Right lung (tissue), 5 donors: ENCODE results near the gene CMIP. TPM values are rescaled to one million over a fixed set of nuclear protein-coding genes. Genes with fewer than 3 reads are reported as not detected.

Experiments
- DNase-seq, 2 donors: peaks; one replicate each; pipeline ENCODE4 v3.0.0-alpha.2; 2013
- polyA plus RNA-seq, 5 donors: library from polyadenylated mRNA; unstranded; fragments of 120-200 nt; gene quantifications; one replicate each; pipeline versions ENCODE4 v1.2.1 to v1.2.3, GENCODE V29; 2013; ENCODE audit warnings: inconsistent platforms in 1 of 5, low replicate concordance in 1 of 5; ENCODE audit not compliant: insufficient read length in 5 of 5, insufficient read depth in 1 of 5

Gene CMIP
- polyA plus RNA-seq, 5 donors = 29.2 to 41.6 (median 35.1) TPM

DNA sequence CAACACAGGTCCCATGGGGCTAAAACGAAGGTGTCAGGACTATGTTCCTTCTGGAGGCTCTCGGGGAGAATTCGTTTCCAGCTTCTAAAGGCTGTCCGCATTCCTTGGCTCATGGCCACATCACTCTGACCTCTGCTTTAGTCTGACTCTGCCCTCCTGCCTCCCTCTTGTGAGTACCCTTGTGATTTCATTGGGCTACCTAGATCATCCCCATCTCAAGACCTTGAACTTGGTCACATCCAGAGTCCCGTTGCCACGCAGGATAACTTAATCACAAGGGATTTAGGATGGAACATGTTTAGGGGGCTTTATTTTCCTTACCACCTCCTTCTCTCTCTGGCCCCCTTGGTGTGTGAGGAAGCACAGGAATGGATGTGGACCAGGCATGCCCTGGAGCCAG lies 173.6 kb downstream of the CMIP start:
- DNase-seq = no peak

DNA sequence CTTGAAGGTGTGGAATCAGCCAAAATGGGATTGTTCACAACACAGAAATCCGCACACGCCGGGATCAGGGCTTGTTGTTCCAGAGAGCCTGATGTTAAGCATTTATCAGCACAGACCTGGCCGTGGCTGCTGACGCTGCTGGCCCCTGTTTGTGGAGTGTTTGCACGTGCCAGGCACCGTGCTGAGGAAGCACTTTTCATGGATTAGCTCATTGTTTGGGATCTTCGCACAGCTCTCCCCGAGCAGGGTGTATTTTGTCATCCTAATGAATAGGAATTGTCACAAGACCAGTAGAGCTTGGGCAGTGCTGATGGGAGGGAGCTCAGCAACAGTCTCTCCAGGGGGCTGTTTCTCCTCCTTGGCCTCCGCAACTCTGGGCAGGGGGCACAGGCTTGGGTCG lies 174.1 kb downstream of the CMIP start:
- DNase-seq = no peak

DNA sequence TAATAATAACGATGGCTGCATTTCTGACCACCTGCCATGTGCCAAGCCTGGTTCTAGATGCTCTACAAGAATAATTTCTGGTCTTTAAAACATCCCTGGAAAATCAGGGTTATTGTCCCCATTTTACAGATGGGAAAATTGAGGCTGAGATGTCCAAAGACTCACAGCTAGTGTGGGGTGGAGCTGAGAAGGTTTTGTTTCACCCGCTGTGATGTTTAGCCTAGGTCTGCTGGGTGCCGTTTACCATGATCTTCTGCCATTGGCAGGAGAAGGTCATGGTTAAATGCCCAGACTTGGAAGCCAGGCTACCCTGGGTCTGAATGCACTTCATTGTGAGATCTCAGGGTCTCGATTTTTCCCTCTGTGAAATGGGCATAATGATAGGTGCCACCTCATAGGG lies 175.4 kb downstream of the CMIP start:
- DNase-seq = no peak

DNA sequence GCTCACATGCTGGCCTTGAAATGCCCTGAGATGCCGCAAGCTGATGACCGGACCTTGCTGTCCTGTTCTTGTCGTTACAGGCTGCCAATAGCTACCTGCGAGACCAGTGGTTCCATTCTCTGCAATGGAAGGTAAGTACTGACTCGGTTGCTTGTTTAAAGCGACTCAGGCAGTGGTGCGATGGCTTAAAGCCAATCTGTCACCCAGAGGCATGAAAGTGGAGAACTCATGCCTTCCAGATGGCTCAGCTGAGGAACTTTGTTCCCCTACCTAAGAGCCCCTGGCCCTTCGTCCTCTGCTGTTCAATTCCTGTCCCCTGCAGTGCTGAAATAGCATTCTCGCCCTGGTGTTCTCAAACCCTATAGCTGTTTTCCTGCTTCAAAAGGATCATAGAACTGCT lies 176.2 kb downstream of the CMIP start:
- no peak for DNase-seq

DNA sequence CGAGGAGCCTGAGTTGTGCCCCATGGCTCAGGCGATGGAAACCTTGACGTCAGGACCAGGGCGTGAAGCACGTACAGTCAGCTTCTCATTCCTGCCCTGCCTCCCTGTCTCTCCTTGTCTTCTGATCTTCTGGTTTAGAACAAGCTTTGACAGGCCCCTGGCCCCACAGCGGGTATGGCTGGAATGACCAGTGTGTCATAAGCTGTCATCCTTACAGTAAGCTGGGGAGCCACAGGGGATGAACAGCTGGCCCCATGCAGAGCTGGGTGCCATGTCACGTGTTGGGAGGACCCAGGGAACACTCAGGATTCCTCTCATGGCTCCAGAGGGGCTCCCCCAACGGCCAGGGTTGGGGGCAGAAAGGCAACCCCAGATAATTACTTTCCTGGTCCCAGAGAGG lies 176.9 kb downstream of the CMIP start:
- no peak for DNase-seq

DNA sequence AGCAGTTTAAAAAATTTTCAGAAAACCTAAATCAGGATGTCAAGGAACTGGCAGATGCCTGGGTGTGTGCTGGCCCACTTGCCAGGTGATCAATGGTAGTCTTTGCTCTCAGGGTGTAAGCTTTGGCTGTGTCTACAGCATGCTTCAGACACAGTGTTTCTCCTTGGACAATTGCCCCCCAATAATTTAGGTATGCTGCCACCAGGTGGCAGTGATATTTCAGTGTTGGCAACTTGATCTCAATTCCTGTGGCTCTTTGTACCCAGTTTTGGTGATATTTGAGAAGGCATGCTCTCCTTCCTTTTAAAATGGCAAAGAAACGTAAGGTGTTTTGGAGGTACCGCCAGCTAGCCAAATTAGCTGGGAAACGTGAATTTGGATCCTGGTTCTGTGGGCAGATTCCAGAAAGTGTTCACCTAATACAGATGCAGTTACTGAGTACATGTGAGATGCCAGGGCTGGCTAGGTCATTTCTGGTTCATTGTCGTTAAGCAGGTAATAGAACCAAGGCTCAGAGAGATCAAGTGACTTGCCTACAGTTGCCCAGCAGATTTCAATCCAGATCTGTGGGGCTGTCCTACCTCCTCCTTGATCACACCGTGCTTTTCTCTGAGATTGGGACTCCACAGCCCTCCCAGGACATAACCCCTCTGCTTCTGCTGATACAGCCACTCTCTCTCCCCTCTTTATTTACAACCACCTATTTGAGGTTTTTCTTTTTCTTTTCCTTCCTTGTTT lies 178.9 kb downstream of the CMIP start:
- no peak for DNase-seq

DNA sequence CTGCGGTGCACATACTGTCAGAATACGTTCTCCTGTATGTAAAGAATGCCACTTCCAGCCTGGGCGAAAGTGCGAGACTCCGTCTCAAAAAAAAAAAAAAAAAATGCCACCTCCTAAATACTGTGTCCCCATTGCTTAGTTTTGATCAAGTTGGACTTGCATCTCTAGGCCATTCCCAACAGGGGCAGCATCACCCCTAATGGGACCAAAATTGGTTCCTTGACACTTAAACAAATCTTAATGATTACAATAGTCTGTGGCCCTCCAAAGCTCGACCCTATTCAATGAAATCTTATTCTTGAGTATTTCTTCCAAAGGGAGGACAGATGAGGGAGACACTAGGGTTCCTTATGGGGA lies 179.8 kb downstream of the CMIP start:
- no peak for DNase-seq

DNA sequence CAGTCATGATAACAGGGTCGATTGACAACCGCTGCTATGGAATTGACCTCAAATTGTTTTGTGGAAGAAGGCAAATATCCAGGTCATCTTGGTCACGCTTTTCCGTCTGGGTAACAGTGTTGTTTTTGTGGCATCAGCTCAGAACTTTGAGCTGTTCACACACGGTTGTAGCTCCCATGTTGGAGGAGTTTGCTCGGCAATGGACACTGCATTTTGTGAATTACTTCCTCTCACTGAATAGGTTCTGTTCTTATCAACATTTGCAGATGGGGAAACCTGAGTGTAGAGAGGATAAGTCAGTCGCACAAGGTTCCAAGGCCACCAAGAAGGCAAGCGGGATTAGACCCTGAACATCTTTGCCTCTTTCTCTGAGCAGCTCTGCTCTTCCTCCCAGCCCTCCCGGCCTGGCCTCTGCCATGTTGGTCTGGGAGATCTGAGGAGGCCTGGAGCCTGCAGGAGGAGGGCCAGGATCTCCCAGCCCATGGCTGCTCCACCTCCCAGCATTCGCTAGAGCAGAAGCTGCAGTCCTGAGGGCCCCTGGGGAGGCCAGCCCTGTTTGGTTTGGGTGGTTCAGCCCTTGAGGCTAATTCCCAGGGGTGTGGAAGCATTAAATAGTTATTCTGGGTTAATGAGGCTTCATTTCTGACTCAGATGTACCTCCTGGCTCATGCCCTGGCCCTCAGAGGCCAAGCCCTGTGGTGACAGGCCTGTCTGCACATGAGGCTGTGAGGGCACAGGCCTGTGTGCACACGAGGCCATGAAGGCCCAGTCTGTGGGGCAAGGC lies 180.3 kb downstream of the CMIP start:
- DNase-seq = no peak

DNA sequence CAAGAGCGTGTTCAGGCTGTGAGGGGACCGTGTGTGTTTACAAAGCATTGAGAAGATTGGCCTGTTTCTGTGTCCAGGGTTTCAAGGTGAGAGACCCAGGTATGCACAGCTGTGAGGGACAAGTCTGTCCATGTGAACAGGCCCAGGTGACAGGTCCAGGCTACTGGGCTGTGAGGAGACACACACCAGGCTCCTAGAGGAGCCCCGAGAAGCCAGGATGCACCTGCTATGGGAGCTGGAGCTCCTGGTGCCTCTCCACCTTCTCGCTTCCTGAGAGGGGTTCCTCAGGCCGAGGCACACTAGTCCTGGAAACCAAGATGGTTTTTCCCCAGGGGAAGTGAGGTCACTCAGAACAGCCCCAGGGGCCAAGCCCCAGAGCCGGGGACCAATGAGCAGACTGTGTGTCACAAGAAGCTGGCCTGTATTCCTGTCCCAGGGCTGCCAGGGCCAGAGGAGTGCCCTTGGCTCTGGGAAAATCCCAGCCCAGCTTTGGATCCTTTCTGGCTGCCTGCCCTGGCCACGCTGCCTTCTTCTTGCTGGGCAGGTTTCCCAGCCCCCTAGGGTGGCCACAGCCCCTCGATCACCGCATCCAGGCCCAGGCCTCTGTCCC lies 181.0 kb downstream of the CMIP start:
- DNase-seq = no peak

DNA sequence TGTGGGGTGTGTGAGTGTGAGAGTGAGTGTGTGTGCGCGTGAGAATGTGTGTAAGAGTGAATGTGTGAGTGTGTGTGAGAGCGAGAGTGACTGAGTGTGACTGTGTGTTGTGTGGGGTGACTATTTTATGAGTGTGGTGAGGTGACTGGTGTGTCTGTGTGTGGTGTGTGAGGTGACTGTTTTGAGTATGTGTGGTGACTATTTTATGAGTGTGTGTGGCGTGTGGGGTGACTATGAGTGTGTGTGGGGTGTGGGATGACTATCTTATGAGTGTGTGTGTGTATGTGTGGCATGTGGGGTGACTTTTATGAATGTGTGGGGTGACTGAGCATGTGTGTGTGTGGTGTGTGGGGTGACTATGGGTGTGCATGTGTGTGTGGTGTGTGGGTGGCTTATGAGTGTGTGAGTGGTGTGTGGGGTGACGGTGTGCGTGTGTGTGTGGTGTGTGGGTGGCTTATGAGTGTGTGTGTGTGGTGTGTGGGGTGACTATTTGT lies 181.6 kb downstream of the CMIP start:
- DNase-seq = no peak

DNA sequence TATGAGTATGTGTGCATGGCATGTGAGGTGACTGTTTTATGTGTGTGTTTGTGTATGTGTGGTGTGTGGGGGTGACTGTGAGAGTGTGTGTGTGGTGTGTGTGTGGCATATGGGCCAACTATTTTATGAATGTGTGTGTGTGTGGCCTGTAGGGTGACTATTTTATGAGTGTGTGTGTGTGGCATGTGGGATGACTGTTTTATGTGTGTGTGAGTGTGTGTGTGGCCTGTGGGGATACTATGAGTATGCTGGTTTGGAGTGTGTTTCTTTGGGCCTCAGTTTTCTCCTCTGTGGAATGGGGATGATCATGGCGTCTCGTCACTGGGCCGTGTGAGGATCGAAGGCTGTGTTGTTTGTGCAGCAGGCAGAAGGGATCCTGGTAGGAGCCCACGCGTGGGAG lies 182.4 kb downstream of the CMIP start:
- no peak for DNase-seq

DNA sequence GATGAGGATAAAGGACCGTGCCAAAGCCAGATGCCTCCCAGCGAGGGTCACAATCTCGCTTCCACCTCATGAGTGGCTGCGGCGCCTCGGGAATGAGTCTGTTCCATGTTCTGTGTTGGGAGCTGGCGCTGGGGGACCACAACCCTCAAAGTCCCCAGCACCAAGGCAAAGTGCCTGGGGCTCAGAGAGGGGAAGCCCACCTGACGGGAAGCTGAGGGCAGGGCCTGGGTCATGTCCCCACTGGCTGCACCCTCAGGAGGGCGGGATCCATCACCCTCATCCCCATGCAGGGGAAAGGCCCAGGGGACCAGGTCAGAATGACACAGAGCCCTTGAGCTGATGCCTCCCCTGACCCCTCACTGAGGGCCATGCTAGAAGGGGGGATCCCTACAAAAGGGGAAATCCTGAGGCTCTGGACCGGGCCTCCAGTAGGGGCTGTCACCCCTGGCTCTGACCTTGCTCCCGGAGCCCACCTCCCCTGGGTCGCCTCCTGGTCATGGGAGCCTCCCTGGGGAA lies 183.2 kb downstream of the CMIP start:
- no peak for DNase-seq

DNA sequence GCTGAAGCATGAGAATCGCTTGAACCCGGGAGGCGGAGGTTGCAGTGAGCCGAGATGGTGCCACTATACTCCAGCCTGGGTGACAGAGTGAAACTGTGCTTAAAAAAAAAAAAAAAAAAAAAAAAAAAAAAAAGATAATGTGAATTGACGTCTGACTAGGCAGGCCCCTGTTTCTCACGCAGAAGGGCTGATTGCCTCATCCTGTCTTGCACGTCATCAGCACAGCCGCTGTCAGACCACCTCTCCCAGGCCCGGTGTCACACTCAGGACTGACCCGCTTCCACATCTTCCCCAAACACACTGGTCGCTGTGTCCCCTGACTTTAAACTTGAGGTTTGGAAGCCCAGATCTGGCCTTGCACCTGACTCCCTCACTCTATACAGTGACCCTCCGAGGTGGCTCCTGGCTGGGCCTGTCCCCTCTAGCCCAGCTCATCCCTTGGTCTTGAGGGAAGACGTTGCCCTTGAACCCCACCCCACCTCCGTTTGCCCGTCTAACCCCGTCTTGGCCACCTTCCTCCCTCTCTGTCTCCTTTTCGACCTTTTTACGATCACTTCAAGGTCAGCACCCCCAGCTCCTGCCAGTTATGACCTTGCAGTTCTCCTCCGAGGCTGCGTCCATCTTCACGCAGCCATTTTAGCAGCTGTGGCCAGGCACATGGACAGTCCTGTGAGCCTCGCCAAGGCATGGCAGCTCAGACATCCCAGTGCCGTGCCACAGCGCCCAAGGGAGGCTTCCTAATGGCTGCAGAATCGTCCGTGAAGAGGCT lies 184.6 kb downstream of the CMIP start:
- no peak for DNase-seq

DNA sequence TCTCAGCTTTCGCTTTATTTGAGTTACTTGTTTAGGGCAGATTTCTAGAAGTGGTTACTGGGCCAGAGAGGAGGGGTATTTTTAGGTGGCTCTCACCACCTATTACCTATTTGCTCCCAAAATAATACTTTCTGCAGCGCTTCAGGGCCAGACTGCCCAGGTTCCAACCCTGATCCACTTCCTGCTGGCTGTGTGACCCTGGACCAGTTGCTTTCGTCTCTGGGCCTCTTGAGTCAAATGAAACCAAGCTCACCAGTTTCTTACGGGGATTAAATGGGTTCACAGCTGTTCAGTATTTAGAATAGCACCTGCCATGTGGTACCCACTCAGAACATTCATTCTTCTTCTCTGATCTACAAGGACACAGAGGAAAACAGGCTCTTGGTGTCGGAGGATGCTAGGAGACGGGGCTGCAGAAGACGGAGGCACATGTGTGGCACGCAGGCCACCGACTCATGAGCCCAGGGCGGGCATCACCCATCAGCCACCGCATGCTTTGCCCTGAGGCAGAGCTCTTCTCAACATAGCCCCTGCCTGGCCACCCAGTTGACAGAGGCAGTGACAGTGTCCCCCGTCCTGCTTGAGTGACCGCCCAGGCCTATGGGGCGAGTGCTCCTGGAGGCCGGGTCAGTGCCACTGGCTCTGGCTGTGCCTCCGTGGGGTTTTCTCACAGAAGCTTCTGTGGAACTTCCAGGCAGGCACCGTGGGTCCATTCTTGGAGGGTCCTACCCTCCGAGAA lies 185.5 kb downstream of the CMIP start:
- DNase-seq = no peak

DNA sequence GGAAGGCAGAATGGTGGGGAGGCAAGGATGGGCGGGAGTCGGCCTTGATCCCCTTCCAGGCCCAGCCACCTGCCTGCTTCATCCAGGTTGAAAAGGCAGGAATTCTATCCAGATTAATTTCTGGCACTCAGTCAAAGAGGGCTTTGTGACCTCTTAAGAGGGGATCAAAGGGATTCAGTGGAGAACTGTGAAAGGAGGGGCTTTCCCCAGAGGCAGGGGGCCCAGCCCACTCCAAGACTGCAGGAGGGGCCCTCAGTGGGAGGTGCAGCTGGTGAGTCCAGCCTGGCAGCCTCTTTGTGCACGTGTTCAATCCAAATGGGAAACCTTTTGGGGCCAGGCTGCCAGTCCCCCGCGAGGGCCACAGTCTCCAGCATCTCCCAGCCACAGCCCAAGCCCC lies 186.0 kb downstream of the CMIP start:
- no peak for DNase-seq

DNA sequence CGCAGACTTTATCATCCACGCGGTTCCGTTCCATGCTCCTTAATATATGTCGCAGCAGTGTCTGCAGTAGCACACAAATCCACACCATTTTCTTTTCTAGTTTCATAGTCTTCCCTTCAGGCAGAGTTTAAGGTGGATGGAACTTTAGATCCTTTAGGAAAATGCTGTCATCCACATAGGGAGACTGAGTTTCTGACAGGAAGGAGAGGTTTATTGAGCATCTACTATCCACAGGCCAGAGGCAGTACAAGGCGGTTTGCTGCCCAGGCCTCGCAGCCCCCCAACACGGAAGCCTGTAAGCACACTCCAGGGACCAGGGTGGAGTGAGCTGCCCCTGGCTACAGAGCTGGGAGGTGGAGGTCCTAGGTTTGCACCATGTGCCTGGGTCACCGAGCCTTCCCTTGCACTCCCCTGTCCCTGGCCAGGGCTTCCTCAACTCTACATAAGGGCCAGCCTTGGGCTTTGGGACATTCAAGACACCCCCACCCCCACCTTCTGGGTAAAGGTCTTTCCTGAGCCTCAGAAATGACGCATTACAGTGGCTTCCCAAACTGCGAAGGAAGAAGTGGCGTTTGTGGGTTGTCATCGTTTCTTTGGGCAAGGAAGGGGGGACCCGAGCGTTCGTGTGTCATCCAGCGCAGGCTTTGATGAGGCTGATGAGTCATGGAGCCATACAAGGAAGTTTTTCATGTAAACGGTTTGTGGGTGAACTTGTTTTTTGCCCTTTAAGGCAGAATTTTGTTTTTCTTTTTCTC lies 188.0 kb downstream of the CMIP start:
- DNase-seq = no peak

DNA sequence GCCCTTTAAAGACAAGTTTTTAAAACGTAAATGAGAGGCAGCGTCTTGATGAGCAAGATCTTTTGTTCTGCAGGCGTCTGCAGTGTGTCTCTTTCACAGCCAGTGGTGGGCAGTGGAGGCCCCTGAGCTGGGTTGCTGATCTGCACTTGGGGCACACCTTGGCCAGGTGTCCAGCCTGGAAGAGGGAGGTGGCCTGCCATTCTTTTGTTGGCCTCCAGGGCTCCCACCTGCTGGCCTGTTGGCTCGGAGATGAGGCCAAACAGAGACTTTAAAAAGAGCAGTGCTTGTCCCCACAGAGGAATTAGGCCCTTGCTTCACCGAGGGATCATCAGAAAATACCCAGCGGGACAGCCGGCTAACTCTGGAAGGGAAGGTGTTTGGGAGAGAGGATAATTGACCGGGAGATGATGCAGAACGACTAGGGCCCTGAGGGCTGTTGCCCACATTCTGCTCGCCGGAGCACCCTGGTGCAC lies 188.6 kb downstream of the CMIP start:
- no peak for DNase-seq

DNA sequence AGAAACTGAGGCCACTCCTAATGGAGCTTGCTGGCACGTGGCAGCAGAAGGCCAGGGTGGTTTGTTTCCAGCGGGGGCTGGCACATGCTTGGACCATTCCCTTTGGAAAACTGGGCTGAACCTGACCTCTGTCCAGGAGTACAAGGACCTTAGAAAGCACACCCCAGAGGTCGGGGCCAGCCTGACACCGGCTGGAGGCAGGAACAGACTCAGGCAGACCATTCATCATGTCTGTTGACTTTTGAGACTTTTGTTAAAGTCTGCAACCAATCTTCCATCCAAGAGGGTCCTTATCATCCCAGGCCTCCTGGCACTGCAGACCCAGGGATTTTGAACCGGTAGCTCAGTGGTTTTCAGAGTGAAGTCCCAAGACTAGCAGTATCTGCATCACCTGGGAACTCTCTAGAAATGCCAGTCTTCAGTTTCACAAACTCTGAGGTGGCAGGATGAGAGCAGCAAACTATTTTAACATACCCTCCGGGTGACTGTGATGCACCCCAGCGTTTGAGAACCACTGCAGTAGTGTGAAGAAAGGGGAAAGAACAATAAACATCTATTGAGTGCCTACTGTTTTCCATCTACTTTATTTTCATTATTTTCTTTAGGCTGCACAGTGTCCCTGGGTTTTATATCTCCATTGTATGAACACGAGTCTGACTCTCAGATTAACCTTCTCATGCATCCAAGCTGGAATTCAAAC lies 189.2 kb downstream of the CMIP start:
- DNase-seq = no peak

DNA sequence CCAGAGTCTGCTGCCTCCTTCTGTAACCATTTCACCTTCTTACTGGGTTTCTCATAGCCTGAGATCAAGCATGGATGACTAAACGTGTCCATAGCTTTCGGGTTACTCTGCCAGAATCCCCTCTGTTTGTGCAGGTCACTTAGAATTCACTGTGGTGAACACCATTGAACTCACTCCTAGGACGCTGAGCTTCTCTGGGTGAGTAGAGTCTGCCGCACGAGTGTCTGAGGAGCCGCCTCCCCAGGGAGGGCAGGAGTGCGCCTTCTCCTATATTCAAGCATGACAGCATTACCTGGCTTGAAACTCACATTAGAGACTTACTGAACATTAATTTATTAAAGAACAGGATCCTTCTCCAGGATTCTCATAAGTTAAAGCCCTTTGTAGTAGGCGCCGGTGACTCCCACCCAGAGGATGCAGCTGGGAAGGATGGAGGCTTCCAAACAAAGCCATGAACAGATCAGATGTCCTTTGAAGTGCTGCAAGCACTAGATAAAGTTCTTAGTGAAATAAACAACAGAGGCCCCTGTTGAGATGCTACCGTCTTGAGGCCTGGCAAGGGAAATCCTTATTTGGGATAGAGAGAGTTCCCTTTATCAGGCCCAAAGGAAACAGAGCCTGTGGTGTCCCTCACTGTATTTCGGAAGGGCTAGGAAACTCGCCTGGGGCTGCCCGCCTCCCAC lies 189.9 kb downstream of the CMIP start:
- no peak for DNase-seq
